ENCODE data around the gene ALDH1L1. TPM values are rescaled to one million over a fixed set of nuclear protein-coding genes. Genes with fewer than 3 reads are reported as not detected.

Gene ALDH1L1
- total and polyA plus RNA-seq, 2 of the 8 experiments (the other 6 are each of a cell fraction or from before 2014, with no cell fraction given): 0.98 to 1.6 TPM

- Histone ChIP-seq H3K4me1 (replicated peaks in 1 of 4; ENCODE audit: control insufficient read depth in 3 of 4, insufficient read depth in 4 of 4, low read length in 3 of 4) (no peaks in the 10 kb centered on the region; a peak in 1 of 7 replicates), H3K23ac (ENCODE audit: insufficient read length) (no peak overlapping the region), H3K9me3 (ENCODE audit: insufficient read depth in 2 of 2, low read depth in 1 of 2, low read length in 1 of 2) (no peaks in the 10 kb centered on the region), H2BK5ac (ENCODE audit: low read depth, low read length) (no peak overlapping the region), H2BK15ac (ENCODE audit: low read length) (no peak overlapping the region), H3K18ac (ENCODE audit: extremely low read depth, low read length) (no peak overlapping the region), H4K20me1 (replicated peaks in 1 of 2; ENCODE audit: control insufficient read depth in 1 of 2, insufficient read depth in 2 of 2, low read length in 2 of 2) (no peaks in the 10 kb centered on the region), H3K4me2 (ENCODE audit: insufficient read depth in 1 of 2, low read depth in 2 of 2, low read length in 2 of 2) (no peak overlapping the region), H4K5ac (ENCODE audit: insufficient read length, low read depth, low read length) (no peak overlapping the region), H4K8ac (ENCODE audit: extremely low read depth, insufficient read depth, low read length) (no peak overlapping the region; the same call in 1 of the 2 replicates), H3K79me1 (ENCODE audit: low read depth, low read length) (no peaks in the 10 kb centered on the region), H3K4me3 (ENCODE audit: extremely low read depth in 1 of 4, insufficient read depth in 2 of 4, low read depth in 3 of 4, low read length in 4 of 4) (no peak overlapping the region), H2AFZ (ENCODE audit: low read length) (no peak overlapping the region), H3K56ac (replicated peaks; ENCODE audit: insufficient read length, low read depth, low read length) (no peak overlapping the region), H3K79me2 (ENCODE audit: control insufficient read depth in 1 of 2, insufficient read depth in 2 of 2, low read length in 2 of 2) (no peaks in the 10 kb centered on the region), H2BK20ac (ENCODE audit: low read length) (no peak overlapping the region), H3K36me3 (ENCODE audit: control insufficient read depth in 2 of 4, insufficient read depth in 4 of 4, low read length in 3 of 4) (no peaks in the 10 kb centered on the region), H2BK120ac (replicated peaks; ENCODE audit: low read depth, low read length) (no peak overlapping the region), H2AK5ac (ENCODE audit: low read depth, low read length) (no peak overlapping the region), H3K27me3 (replicated peaks in 1 of 4; ENCODE audit: control insufficient read depth in 3 of 4, extremely low read depth in 1 of 4, insufficient read depth in 3 of 4, low read length in 3 of 4) (0 out of 7 replicates have a peak, but pooled peaks cover 0 to 2% (median 0%) of the 10 kb centered on the region in 4 experiments), H3K27ac (ENCODE audit: low read depth, low read length) (no peak overlapping the region), H3K9ac (replicated peaks in 1 of 4; ENCODE audit: extremely low read depth in 1 of 4, low read depth in 3 of 4, low read length in 3 of 4) (no peak overlapping the region), H3K4ac (replicated peaks; ENCODE audit: insufficient read length, low read depth, low read length) (no peak overlapping the region), H2BK12ac (ENCODE audit: low read depth, low read length) (no peak overlapping the region), H4K91ac (replicated peaks; ENCODE audit: insufficient read length, low read length) (no peak overlapping the region), H3K14ac (ENCODE audit: insufficient read length) (no peak overlapping the region), H3K23me2 (ENCODE audit: low read depth, low read length) (no peaks in the 10 kb centered on the region)
- WGBS, 2 experiments (ENCODE audit: extremely low coverage in 1 of 2, insufficient coverage in 1 of 2, insufficient read length in 1 of 2, insufficient replicate concordance in 2 of 2, low coverage in 1 of 2, low lambda C conversion rate in 2 of 2, missing lambda C conversion rate in 1 of 2): 80% methylated on average over 7 of the region's 7 CpGs; no CpG with 5 or more reads in 1 of the 2 experiments
- TF ChIP-seq EZH2 (IDR thresholded peaks at IDR 0.05; ENCODE audit: low read depth, low read length, severe bottlenecking) (no peak), JUND (IDR thresholded peaks at IDR 0.05; ENCODE audit: low read length) (no peak)
- no peak for DNase-seq (ENCODE audit: low read depth in 1 of 2, low spot score in 2 of 2)
- no peak for FAIRE-seq
- ChIA-PET POLR2A (ENCODE audit: partially characterized antibody) (interaction anchor here (1.5 kb wide), 1 partner anchor 20 kb away, joined by 4 read pairs; no protein-coding TSS in a partner anchor), CTCF (ENCODE audit: partially characterized antibody) (interaction anchor here (0.8 to 5.5 kb wide), 15 partner anchors 9 to 244 kb away, joined by 3 to 52 read pairs (median 5); no protein-coding TSS in a partner anchor)
These were observed 76.3 kb downstream of the ALDH1L1 start for GRCh38 chr3:126104028-126104635.
